ENCODE data around the gene PDZD8. TPM values are rescaled to one million over a fixed set of nuclear protein-coding genes. Genes with fewer than 3 reads are reported as not detected.
"Not testable (repeated sequence)": the region's sequence is repeated elsewhere in the genome, so short reads cannot be mapped to it uniquely, and the experiment has no call there.

PDZD8 gene
- polyA plus RNA-seq, 2 of the 4 experiments (the other 2 are of a cell fraction): 27.4 to 76.7 TPM

DNA sequence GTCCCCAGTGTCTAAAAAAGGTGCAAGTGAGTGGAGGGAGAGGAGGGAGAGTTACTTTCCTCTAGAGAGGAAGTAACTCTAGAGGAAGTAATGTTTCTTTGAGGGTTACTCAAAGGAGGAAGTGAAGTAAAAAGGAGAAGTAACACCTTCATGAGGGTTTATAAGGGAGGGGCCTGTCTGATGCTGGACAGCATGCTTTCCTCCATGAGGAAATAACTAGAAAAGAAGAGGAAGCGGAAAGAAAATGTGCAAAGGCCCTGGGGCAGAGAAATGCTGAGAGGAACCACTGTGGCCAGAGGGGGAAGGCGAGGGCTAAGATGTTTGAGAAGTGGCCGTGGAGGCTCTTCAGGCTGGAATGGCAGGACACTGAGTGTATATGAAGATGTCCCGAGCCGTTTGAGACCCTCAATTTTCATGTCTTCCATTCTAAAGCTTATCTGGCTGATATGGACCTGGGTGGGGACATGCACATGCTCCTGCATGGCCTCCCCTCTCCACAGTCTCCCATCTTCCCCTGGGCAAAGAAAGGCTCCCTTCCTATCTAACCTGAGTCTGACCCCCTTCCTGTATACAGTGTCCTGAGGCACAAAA, 137.7 kb downstream of the PDZD8 start:
- H3K4me3 ChIP-seq: no peak overlapping the region
- DNase-seq (ENCODE audit: low read depth in 1 of 2, low spot score in 1 of 2) (no peak), FAIRE-seq (no peak), ATAC-seq (no peak)
- ChIA-PET CTCF (no interaction called here), POLR2A (no interaction called here)
- TF ChIP-seq FOXS1 (CRISPR knock-in tag; IDR thresholded peaks at IDR 0.05) (no peak), HOXB13 (CRISPR knock-in tag; IDR thresholded peaks at IDR 0.05; ENCODE audit: low read depth) (no peak), RNF2 (IDR thresholded peaks at IDR 0.05; ENCODE audit: borderline replicate concordance, low read depth) (no peak), SREBF2 (IDR thresholded peaks at IDR 0.05) (no peak), CBX8 (IDR thresholded peaks at IDR 0.05) (no peak), MAZ (IDR thresholded peaks at IDR 0.05; ENCODE audit: borderline replicate concordance, low read depth, low read length) (no peak), KDM5A (IDR thresholded peaks at IDR 0.05) (no peak), EP300 (IDR thresholded peaks at IDR 0.05) (no peak), CEBPB (IDR thresholded peaks at IDR 0.05) (no peak), PHF8 (IDR thresholded peaks at IDR 0.05; ENCODE audit: borderline replicate concordance, low read depth) (no peak), CTCF (IDR thresholded peaks at IDR 0.05) (no peak), POLR2AphosphoS2 (conservative IDR thresholded peaks at IDR 0.05; ENCODE audit: low read length) (no peak)
- TF ChIP-seq, protein P1, sequence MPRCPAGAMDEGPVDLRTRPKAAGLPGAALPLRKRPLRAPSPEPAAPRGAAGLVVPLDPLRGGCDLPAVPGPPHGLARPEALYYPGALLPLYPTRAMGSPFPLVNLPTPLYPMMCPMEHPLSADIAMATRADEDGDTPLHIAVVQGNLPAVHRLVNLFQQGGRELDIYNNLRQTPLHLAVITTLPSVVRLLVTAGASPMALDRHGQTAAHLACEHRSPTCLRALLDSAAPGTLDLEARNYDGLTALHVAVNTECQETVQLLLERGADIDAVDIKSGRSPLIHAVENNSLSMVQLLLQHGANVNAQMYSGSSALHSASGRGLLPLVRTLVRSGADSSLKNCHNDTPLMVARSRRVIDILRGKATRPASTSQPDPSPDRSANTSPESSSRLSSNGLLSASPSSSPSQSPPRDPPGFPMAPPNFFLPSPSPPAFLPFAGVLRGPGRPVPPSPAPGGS (IDR thresholded peaks at IDR 0.05): no peak
- TF ChIP-seq, protein P2, sequence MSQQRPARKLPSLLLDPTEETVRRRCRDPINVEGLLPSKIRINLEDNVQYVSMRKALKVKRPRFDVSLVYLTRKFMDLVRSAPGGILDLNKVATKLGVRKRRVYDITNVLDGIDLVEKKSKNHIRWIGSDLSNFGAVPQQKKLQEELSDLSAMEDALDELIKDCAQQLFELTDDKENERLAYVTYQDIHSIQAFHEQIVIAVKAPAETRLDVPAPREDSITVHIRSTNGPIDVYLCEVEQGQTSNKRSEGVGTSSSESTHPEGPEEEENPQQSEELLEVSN (IDR thresholded peaks at IDR 0.05; ENCODE audit: borderline replicate concordance, low read depth): no peak
- TF ChIP-seq, protein P3, sequence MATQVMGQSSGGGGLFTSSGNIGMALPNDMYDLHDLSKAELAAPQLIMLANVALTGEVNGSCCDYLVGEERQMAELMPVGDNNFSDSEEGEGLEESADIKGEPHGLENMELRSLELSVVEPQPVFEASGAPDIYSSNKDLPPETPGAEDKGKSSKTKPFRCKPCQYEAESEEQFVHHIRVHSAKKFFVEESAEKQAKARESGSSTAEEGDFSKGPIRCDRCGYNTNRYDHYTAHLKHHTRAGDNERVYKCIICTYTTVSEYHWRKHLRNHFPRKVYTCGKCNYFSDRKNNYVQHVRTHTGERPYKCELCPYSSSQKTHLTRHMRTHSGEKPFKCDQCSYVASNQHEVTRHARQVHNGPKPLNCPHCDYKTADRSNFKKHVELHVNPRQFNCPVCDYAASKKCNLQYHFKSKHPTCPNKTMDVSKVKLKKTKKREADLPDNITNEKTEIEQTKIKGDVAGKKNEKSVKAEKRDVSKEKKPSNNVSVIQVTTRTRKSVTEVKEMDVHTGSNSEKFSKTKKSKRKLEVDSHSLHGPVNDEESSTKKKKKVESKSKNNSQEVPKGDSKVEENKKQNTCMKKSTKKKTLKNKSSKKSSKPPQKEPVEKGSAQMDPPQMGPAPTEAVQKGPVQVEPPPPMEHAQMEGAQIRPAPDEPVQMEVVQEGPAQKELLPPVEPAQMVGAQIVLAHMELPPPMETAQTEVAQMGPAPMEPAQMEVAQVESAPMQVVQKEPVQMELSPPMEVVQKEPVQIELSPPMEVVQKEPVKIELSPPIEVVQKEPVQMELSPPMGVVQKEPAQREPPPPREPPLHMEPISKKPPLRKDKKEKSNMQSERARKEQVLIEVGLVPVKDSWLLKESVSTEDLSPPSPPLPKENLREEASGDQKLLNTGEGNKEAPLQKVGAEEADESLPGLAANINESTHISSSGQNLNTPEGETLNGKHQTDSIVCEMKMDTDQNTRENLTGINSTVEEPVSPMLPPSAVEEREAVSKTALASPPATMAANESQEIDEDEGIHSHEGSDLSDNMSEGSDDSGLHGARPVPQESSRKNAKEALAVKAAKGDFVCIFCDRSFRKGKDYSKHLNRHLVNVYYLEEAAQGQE (IDR thresholded peaks at IDR 0.05): no peak
- TF ChIP-seq, protein P4, sequence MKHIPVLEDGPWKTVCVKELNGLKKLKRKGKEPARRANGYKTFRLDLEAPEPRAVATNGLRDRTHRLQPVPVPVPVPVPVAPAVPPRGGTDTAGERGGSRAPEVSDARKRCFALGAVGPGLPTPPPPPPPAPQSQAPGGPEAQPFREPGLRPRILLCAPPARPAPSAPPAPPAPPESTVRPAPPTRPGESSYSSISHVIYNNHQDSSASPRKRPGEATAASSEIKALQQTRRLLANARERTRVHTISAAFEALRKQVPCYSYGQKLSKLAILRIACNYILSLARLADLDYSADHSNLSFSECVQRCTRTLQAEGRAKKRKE (CRISPR knock-in tag; IDR thresholded peaks at IDR 0.05; ENCODE audit: low read depth): no peak
- TF ChIP-seq, protein P5, sequence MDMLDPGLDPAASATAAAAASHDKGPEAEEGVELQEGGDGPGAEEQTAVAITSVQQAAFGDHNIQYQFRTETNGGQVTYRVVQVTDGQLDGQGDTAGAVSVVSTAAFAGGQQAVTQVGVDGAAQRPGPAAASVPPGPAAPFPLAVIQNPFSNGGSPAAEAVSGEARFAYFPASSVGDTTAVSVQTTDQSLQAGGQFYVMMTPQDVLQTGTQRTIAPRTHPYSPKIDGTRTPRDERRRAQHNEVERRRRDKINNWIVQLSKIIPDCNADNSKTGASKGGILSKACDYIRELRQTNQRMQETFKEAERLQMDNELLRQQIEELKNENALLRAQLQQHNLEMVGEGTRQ (IDR thresholded peaks at IDR 0.05): no peak
- H3K9me3 ChIP-seq: no peaks in the 10 kb centered on the region
- H3K27ac ChIP-seq: no peak overlapping the region
- H3K4me1 ChIP-seq: 0 out of 3 replicates have a peak, but pooled peaks cover 3% of the 10 kb centered on the region
- no peak overlapping the region for H3K4me2 ChIP-seq
- WGBS (ENCODE audit: missing lambda C conversion rate): 60% methylated on average over 5 of the region's 5 CpGs

- FAIRE-seq; H3K4me2 ChIP-seq; H3K4me1 ChIP-seq; ATAC-seq; H3K4me3 ChIP-seq; POLR2A ChIA-PET; H3K27ac ChIP-seq; DNase-seq (ENCODE audit: low read depth in 1 of 2, low spot score in 1 of 2); H3K9me3 ChIP-seq: not testable (repeated sequence)
- 39% methylated on average over 4 of the region's 4 CpGs for WGBS (ENCODE audit: missing lambda C conversion rate)
- CTCF ChIA-PET: interaction anchor here (0.9 to 2.2 kb wide), 3 partner anchors 14 to 89 kb away, joined by 3 to 11 read pairs (median 6); no protein-coding TSS in a partner anchor
These were observed 145.1 kb downstream of the PDZD8 start for GRCh38 chr10:117230107-117230506.

All from A549 (cell line).